HT1080 (cell line): ENCODE measurements around the gene CRYAA. TPM values are rescaled to one million over a fixed set of nuclear protein-coding genes. Genes with fewer than 3 reads are reported as not detected.
"Not testable (repeated sequence)": the region's sequence is repeated elsewhere in the genome, so short reads cannot be mapped to it uniquely, and the experiment has no call there.

ENCODE experiments used
- DNase-seq: peaks from one replicate; pipeline ENCODE4 v3.0.0-alpha.2; 2015; ENCODE audit warnings: low read depth
- total RNA-seq: library from RNA; depleted of rRNA; stranded (reverse); fragments of >200 nt; shearing (Covaris generic); gene quantifications from 2 replicates; pipeline ENCODE4 v1.2.3, GENCODE V29; 2014

The CRYAA gene
- total RNA-seq, 1 experiment from 2014 or later, result not detected

- DNase-seq, result not testable (repeated sequence)
These were observed 8.5 kb downstream of the CRYAA start for GRCh38 chr21:43177043-43177906.

DNA sequence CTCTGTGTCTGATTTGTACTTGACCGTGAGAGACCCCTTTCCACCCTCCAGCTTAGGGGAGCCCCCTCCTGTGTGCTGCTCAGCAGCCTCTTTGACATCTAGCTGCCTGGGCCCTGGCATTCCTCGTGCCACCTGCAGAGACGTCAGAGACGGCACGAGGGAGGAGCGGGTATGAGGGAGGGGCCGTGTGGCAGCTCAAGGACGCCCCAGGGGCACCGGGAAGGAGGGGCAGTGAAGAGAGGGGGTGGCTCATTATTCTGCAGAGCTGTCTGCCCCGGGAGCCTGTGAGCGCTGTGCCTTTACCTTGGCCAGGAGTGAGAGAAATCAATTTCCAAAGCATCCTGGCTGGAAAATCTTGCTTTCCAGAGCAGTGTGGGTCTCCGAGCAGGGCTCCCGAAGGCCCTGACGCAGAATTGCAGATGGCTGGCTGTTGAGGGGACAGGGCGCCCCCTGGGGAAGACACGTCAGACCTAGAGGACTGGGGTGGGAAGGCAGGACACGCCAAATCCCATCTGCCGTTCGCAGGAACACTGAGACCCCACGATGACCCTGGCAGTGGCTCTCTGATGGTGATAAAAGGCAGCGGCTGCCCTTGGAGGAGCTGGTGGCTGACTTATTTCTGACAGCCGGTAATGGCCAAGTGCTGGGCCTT is 9.5 kb downstream of the CRYAA start:
- not testable (repeated sequence) for DNase-seq

DNA sequence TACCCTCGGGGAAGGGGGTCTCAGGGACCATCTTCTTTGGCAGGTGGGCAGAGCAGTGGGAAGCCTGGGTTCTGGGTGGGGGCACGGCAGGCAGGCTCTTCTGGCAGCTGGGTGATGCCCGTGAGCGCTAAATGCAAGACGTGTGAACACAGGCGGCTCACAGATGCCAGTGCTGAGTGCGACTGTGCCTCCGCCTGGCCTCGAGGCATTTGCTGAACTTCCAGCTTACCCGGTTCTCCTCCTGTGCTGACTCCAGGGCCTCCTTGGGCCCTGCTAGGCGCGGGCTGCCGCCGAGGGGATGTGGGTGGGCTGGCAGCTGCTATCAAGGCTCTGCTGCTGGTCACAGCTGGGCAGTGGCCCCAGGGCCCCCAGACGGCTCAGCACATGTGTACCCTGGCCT is 12.2 kb downstream of the CRYAA start:
- not testable (repeated sequence) for DNase-seq

DNA sequence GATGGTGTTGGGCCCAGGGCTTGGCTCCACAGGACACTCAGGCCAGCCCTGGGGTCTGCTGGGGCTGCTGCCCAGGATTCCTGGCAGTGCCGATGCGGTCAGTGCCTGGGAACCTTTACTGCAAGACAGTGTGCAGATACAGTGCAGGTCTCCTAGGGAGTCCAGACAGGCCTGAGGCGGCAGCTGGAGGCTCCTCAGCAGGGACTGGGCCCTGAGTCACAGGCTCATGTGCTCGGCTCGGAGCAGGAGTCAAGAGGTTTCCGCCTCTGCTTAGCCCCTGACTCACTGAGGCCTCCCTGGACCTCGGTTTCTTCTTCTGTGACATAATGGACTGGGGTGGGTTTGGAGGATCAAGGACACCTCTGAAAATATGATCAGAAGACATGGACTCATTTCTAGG is 18.5 kb downstream of the CRYAA start:
- not testable (repeated sequence) for DNase-seq

GRCh38 chr21:43187715-43188114 is 18.9 kb downstream of the CRYAA start:
- DNase-seq, result no peak

GRCh38 chr21:43188181-43188580 is 19.4 kb downstream of the CRYAA start:
- no peak for DNase-seq

GRCh38 chr21:43188592-43189210 is 19.9 kb downstream of the CRYAA start:
- DNase-seq, result no peak

DNA sequence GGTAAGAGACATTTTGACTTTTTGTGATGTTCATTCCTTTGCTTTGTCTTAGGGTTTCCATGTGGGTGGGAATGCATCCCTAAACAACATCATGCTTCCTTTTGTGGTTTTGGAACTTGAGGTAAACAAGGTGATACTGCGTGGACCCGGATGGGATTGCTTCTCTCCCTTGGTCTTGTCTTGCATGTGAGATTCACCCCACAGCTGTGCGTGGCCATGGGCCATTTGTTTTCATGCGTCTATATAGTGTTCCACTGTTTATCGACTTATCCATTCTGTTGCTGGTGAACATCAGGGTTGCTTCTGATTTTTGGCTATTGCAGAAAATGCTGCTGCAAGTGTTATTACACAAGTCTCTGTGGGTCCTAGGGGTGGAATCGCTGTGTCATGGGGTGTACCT is 21.1 kb downstream of the CRYAA start:
- DNase-seq, result no peak

DNA sequence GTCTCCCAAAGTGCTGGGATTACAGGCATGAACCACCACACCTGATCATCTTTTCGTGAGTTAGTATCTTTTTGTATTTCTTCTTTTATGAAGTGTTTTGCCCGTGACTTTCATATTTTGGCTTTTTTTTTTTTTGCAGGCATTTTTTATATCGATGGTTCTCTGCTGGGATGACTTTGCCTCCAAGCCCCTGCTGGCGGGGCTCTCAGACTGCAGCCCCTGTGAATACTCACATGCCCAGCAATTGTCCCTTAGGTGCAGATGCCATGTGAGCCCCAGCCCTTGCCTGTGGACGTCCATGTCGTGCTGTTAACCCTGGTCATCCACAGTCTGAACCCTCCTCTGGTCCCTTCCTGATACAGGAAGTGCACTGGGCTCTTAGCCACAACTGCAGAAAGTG is 21.7 kb downstream of the CRYAA start:
- DNase-seq, result no peak

GRCh38 chr21:43190951-43191350 is 22.1 kb downstream of the CRYAA start:
- DNase-seq, result no peak

- DNase-seq, result no peak
These were observed 22.7 kb downstream of the CRYAA start for GRCh38 chr21:43191521-43191920.

DNA sequence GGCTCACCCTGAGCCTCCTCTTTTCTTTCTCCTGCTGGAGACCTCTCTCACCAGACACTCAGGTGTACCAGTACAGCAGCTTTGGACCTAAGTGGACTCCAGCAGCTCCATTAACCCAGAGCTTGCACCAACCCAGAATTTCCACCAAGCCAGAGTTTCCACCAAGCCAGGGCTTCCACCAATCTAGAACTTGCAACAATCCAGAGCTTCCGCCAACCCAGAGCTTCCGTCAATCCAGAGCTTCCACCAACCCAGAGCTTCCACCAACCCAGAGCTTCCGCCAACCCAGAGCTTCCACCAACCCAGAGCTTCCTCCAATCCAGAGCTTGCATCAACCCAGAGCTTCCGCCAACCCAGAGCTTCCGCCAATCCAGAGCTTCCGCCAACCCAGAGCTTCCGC is 23.2 kb downstream of the CRYAA start:
- no peak for DNase-seq

DNA sequence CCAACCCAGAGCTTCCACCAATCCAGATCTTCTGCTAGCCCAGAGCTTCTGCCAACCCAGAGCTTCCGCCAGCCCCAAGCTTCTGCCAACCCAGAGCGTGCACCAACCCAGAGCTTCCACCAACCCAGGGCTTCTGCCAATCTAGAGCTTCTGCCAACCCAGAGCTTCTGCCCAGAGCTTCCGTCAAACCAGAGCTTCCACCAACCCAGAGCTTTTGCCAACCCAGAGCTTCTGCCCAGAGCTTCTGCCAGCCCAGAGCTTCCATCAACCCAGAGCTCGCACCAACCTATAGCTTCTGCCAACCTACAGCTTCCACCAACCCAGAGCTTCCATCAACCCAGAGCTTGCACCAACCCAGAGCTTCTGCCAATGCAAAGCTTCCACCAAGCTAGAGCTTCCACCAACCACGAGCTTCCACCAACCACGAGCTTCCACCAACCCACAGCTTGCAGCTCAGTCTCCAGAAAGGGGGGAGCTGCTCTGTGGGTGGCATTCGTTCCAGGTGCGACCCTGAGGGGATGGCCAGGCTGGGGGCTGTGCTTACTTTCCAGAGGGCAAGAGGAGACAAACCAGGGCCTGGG is 23.8 kb downstream of the CRYAA start:
- no peak for DNase-seq

DNA sequence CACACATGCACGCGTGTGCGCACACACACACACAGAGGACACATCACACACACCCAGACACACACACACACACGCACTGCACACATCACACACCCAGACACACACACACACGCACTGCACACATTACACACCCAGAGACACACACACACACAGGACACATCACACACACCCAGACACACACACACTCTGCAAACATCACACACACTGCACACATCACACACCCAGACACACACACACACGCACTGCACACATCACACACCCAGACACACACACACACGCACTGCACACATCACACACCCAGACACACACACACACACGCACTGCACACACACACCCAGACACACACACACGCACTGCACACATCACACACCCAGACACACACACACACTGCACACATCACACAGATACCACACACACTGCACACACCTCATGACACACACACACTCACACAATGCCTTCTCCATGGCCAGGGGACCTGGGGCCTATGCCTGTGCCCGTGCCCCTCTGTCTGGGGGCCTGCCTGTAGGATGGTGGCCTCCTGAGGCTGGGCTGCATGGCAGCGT is 24.4 kb downstream of the CRYAA start:
- no peak for DNase-seq

GRCh38 chr21:43193651-43194302 is 25.0 kb downstream of the CRYAA start:
- DNase-seq, result peak; percentile 84

DNA sequence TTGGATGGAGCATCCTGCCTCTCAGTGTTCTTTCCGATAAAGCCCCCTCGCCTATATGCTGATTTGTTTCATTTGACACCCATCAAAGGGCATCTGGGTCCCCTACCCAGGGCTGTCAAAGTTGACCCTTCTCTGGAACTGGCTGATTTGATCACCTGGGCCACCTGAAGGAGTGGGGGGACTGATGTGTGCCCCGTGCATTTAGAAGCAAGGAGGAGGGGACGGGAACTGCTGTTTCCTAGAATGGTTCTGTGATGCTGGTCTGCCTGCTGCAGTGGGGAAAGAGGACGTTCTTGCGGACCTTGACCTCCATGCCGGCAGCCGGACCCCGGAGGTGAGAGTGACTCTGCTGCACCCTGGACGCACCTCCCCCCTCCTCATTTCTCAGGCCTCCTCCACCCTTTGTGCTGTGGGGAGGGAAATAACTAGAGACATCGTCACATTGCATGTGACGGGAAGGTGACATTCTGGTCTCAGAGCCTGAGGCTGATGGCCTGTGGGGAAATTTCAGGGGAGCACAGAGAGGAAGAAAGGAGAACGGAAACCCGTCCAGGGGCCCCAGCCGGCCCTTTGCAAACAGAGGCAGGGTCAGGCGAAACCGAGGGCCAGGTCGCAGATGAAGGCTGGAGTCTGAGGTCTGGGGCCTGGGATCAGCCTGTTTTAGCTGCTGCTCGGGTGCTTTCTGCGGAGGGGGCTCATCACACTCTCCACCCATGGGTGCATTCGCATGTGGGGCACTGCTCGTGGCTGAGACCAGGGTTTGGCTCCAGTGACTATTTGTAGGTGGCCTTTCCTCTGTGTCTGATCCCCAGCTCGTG is 25.7 kb downstream of the CRYAA start:
- DNase-seq, result no peak

- DNase-seq, result no peak
These were observed 26.6 kb downstream of the CRYAA start for GRCh38 chr21:43195121-43196021.

DNA sequence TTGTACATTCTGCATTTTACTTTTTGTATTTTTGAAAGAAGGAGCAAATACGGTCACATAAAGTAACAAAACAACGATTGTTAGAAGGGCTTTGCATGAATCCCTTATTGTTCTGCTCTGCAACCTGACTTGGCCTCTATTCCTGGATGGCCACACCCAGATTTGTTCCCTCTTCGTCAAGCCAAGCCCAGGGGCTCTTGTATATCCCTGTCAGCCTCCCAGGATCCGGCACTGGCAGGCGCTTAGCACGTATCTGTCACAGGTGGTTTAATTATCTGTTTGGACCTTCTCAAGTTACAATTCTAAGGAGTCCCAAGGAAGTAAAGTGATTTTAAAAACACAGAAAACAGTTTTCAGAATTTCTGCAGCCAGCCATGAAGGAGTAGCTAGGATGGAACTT is 28.0 kb downstream of the CRYAA start:
- DNase-seq, result no peak

GRCh38 chr21:43198376-43198775 is 29.6 kb downstream of the CRYAA start:
- no peak for DNase-seq
